GM21529 (cell line): ENCODE results near the gene PEX11A.

Experiments used
- ATAC-seq: cut with Tn5 transposase; IDR thresholded peaks from one replicate; pipeline ENCODE4 v1.9.1; 2021; ENCODE audit not compliant: unreplicated experiment

Gene PEX11A

DNA sequence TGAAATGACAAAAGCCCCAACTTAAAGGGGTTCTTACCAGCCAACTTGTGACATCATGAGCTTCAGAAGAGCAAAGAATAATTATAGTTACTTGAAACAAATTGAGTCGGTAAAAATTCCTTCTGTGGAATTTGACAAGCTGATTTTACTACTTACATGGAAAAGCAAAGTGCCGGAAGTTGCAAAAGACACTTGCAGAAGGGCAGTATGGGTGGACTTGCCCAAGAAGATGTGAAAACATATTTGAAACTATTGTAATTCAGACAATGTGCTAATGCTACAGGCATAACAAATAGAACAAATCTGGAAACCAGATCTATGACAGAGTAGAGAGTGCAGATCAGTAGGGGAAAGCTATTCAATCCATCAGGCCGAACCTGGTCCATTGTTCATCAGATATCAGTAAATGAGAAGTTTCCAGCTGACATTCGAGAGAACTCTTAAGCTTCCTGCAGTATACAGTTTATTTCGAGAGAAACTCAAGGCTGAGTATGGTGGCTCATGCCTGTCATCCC, 32.8 kb downstream of the PEX11A start:
- no peak for ATAC-seq

DNA sequence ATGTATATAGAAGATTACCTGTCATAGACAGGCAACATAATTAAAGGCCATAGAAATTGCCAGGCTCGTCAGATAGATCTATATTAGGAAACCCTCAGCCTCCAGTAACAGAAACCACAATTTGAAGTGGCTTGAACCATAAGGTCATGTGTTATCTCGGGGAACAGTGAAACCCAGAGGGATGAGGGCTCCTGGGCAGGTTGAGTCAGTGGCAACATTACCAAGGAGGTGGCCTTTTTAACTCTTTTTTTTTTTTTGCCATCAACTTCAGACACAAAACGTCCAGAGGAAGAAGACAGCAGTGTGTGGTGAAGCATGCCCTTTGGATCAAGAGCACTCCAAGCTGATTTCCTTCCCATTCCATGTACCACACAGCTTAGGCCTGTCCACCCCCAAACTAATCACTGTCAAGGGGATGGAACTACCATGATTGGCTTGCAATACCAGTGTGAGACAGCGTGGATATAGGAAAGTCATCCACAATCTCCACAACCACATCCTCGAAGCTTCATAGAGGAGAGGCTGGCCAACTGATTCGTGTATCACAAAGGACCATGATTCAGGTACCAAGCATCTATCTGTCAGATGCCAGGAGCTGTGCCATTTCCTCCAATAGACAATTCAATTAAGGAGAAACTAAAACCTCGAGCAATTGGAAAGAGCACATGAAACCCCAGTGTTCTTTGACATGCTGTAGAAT, 34.3 kb downstream of the PEX11A start:
- ATAC-seq, result no peak

- no peak for ATAC-seq
Observed at GRCh38 chr15:89654847-89655805, 35.4 kb downstream of the PEX11A start, which contains the start of gene KIF7. KIF7 (minus strand) TSS chr15:89655467; CDS start chr15:89652930, 2,537 bp downstream.

DNA sequence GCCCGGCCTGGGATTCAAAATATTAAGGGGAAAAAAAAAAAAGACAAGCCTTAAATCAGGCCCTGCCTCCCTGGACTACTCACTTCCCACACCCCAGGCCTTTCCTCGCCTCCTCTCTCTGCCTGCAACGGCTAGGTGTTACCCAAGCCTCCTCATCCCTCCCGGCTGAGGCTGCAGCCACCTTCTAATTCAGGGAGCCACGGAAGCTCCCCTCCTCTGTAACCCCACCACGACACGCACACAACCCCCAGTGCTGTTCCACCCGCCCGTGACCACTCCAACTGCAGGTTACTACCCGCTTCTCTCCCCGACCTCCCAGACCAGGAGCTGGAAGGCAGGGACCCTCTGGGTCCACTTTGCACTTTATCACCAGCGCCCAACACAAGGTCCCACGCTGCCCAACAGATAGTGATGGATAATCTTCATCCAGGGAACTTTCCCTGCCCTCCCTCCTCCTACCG, 36.2 kb downstream of the PEX11A start:
- no peak for ATAC-seq

- no peak for ATAC-seq
Observed at GRCh38 chr15:89653578-89653977, 37.0 kb downstream of the PEX11A start.

GRCh38 chr15:89652666-89653065, 37.9 kb downstream of the PEX11A start:
- ATAC-seq, result no peak

- no peak for ATAC-seq
Observed at GRCh38 chr15:89652131-89652530, 38.4 kb downstream of the PEX11A start.

- no peak for ATAC-seq
Observed at GRCh38 chr15:89649716-89650115, 40.8 kb downstream of the PEX11A start.

DNA sequence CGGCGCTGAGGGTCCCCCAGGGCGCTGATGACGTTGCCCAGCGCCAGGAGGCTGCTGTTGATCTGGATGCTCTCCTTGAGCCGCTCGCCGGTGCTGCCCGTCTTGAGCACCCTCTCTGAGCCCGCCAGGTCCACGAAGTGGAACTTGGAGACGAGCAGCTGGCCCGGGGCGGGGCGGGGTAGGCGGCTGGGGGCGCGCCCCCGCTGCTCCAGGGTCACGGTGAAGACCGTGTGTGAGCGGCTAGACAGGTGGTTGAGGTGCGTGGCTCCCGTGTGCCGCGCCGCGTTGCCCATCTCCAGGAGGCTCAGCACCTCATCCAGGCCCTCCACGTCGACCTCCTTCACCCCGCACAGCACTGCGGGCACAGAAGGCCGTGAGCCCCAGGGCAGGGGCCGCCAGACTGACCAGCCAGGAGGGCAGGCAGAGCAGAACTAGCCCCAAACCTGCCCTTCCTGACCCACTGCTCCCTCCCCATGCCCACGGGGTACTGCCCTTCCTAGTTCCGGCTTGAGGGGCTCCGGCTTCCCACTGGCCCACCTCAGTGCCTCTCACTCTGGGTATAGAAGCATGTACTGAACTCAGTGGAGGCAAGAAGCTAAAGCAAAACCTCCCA, 41.4 kb downstream of the PEX11A start:
- ATAC-seq, result no peak

- ATAC-seq, result no peak
Observed at GRCh38 chr15:89648106-89649012, 42.2 kb downstream of the PEX11A start.

GRCh38 chr15:89647191-89647851, 43.2 kb downstream of the PEX11A start:
- ATAC-seq, result no peak

DNA sequence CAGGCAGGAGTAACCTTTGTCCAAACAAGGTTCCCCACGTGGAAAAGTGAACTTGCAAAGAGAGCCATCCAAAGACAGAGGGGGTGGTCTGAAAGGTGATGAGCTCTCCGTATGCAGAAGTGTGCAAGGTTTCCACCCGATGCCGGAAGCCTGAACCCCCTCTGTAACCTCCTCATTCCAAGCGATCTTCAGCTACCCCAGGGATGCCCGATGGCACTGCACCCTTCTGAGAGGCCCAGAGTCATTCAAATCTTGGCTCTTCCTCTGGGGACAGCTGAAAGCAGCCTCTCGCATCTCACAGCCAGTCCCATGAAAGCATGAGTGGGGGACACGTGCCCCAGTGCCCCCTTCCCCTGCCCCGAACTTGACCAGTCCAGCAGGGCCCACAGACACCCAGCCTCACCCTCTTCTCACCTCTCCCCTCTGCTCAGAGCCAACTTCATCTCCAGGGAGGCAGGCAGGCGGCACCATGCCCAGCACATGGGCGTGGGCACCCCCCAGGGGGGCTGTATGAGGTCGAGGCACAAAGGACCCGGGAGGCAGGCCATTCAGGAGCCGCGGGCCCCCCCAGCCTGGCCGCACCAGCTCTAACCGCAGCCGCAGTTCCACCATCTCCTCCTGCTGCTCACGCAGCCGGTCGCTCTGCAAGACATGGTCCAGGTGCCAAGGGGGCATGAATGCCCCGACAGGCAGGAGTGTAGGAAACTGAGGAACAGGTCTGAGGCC, 44.0 kb downstream of the PEX11A start:
- ATAC-seq, result no peak

DNA sequence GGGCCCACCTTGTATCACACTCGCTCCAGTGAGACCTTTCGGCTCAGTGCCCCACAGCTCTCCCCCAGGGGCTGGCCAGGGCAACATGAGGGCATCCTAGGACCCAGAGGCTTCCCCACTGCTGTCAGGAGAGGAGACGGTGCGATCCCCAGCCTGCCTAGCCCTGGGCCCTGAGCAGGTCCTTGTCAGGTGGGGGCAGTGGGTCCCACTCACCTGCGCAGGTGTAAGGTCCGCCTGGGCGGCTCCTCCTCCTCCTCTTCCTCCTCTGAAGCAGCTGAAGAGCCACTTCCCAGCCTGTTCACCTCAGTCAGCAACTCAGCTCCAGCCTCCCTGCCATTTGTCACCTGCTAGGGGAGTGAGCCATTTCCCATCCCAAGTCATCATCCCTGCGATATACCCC, 44.9 kb downstream of the PEX11A start:
- ATAC-seq, result no peak

GRCh38 chr15:89642106-89642505, 48.4 kb downstream of the PEX11A start:
- ATAC-seq, result no peak

- ATAC-seq, result no peak
Observed at GRCh38 chr15:89641053-89641452, 49.5 kb downstream of the PEX11A start.

DNA sequence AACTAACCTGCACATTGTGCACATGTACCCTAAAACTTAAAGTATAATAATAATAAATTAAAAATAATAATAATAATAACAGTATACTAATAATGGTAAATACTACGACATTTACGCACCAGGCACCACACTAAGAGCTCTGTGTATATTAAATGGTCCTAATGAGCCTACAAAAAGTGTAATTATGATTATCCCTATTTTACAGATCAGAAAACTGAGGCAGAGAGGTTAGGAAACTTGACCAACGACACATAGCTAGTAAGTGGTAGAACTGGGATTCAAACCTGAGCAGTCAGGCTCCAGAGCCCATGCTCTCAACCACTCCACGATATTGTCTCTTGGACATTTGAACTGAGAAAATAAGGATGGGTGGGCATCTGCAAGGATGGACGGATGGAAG, 50.3 kb downstream of the PEX11A start:
- ATAC-seq, result no peak

- no peak for ATAC-seq
Observed at GRCh38 chr15:89633585-89633984, 57.0 kb downstream of the PEX11A start.

DNA sequence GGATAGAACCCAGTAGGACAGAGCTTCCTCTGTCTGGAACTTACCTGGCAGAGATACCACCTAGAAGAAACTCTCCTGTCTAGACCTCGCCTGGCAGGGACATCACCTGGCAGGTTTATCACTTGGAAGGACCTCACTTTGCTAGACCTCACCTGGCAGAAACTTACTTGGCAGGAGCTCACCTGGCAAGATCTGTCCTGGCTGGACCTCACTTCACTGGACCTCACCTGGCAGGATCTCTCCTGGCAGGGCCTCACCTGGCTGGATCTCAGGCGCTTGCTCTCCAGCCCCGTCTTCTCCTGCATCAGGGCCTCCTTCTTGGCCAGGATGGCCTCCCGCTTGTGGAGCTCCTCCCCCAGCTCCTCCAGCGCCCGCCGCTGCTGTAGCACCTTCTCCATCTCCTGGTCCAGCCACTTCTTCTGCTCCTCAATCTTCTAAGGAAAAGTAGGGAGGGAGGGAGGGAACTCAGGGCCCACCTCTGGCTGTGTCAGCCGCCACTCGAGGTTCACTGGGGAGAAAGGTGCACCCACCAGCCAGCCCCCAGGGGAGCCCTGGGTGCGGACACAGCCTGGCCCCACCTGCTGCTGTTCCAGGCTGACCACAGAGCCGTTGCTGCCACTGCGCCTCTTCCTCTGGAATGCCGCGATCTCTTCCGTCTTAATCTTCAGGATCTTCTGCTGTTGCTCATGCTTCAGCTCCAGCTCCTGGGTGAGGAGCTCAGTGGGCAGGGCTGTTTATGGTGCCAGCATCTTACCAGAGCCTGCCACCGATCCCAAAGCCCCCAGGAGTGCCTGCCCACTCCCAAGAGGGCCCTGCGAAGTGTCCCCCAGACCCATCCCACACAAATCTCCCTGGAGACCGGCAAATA, 57.8 kb downstream of the PEX11A start:
- no peak for ATAC-seq
